H9 (cell line): ENCODE measurements around the gene LPCAT2. TPM values are rescaled to one million over a fixed set of nuclear protein-coding genes. Genes with fewer than 3 reads are reported as not detected.

Experiments used
- DNase-seq: peaks from one replicate; pipeline ENCODE4 v3.0.0-alpha.2; 2017
- H2AFZ ChIP-seq: one replicate; pipeline ENCODE4 v1.6.1; 2013; ENCODE audit warnings: mild to moderate bottlenecking, low read length, control low read depth, moderate library complexity
- H2AK5ac ChIP-seq: 2 replicates; pipeline ENCODE4 v1.6.1; 2013; ENCODE audit warnings: low read length, control low read depth, mixed read lengths; ENCODE audit not compliant: insufficient read length
- H2BK120ac ChIP-seq: one replicate; pipeline ENCODE4 v1.6.1; 2013; ENCODE audit warnings: low read depth, mild to moderate bottlenecking, low read length, control low read depth, inconsistent platforms; ENCODE audit not compliant: poor library complexity, severe bottlenecking
- H2BK12ac ChIP-seq: 2 replicates; pipeline ENCODE4 v1.6.1; 2013; ENCODE audit warnings: low read length, control low read depth, mixed read lengths, low read depth; ENCODE audit not compliant: insufficient read length
- H2BK15ac ChIP-seq: 2 replicates; pipeline ENCODE4 v1.6.1; 2013; ENCODE audit warnings: low read depth, low read length, control low read depth
- H2BK20ac ChIP-seq: one replicate; pipeline ENCODE4 v1.6.1; 2013; ENCODE audit warnings: low read depth, mild to moderate bottlenecking, low read length, control low read depth, inconsistent platforms; ENCODE audit not compliant: poor library complexity, severe bottlenecking
- H2BK5ac ChIP-seq: 2 replicates; pipeline ENCODE4 v1.6.1; 2013; ENCODE audit warnings: low read length, control low read depth, mixed read lengths; ENCODE audit not compliant: insufficient read length
- H3K14ac ChIP-seq: 2 replicates; pipeline ENCODE4 v1.6.1; 2013; ENCODE audit warnings: low read length, control low read depth; ENCODE audit not compliant: insufficient read depth
- H3K18ac ChIP-seq: 2 replicates; pipeline ENCODE4 v1.6.1; 2013; ENCODE audit warnings: low read depth, mild to moderate bottlenecking, mixed read lengths, low read length, control low read depth; ENCODE audit not compliant: insufficient read length
- H3K23ac ChIP-seq: 2 replicates; pipeline ENCODE4 v1.6.1; 2013; ENCODE audit warnings: low read length, control low read depth, mixed read lengths, low read depth; ENCODE audit not compliant: insufficient read length
- H3K23me2 ChIP-seq: 2 replicates; pipeline ENCODE4 v1.6.1; 2013; ENCODE audit warnings: low read depth, mild to moderate bottlenecking, mixed read lengths, low read length, control low read depth; ENCODE audit not compliant: insufficient read length, poor library complexity, severe bottlenecking
- H3K27ac ChIP-seq: 2 replicates; pipeline ENCODE4 v1.5.1; 2013; ENCODE audit warnings: low read length, control low read depth, mixed read lengths, low read depth; ENCODE audit not compliant: insufficient read length
- H3K27me3 ChIP-seq: 2 replicates; pipeline ENCODE4 v1.6.1; 2013; ENCODE audit warnings: low read length, control low read depth, inconsistent platforms; ENCODE audit not compliant: insufficient read depth
- H3K4ac ChIP-seq: 2 replicates; pipeline ENCODE4 v1.6.1; 2013; ENCODE audit warnings: low read depth, mild to moderate bottlenecking, control low read depth, inconsistent platforms, low read length, moderate library complexity
- H3K4me1 ChIP-seq: 2 replicates; pipeline ENCODE4 v1.6.1; 2013; ENCODE audit warnings: low read length, control low read depth, inconsistent platforms; ENCODE audit not compliant: insufficient read depth
- H3K4me2 ChIP-seq: 2 replicates; pipeline ENCODE4 v1.6.1; 2013; ENCODE audit warnings: low read length, control low read depth, mixed read lengths; ENCODE audit not compliant: insufficient read length, insufficient read depth
- H3K56ac ChIP-seq: 2 replicates; pipeline ENCODE4 v1.6.1; 2013; ENCODE audit warnings: low read depth, mild to moderate bottlenecking, mixed read lengths, low read length, control low read depth; ENCODE audit not compliant: insufficient read length
- H3K79me1 ChIP-seq: 2 replicates; pipeline ENCODE4 v1.6.1; 2013; ENCODE audit warnings: low read depth, mild to moderate bottlenecking, moderate library complexity, low read length, control low read depth, inconsistent platforms; ENCODE audit not compliant: insufficient read depth, poor library complexity, severe bottlenecking
- H3K79me2 ChIP-seq: 2 replicates; pipeline ENCODE4 v1.6.1; 2013; ENCODE audit warnings: low read length, control low read depth, inconsistent platforms; ENCODE audit not compliant: insufficient read depth
- H3K9ac ChIP-seq: 2 replicates; pipeline ENCODE4 v1.6.1; 2013; ENCODE audit warnings: low read length, control low read depth, mixed read lengths; ENCODE audit not compliant: insufficient read length; ENCODE audit errors: extremely low read depth
- H3K9me3 ChIP-seq: one replicate; pipeline ENCODE4 v1.6.1; 2013; ENCODE audit warnings: low read depth, low read length, inconsistent platforms; ENCODE audit not compliant: control insufficient read depth
- H3T11ph ChIP-seq: one replicate; pipeline ENCODE4 v1.6.1; 2013; ENCODE audit warnings: mild to moderate bottlenecking, low read length, control low read depth, inconsistent platforms
- H4K20me1 ChIP-seq: one replicate; pipeline ENCODE4 v1.6.1; 2013; ENCODE audit not compliant: control insufficient read depth, insufficient read length, insufficient read depth
- H4K5ac ChIP-seq: 2 replicates; pipeline ENCODE4 v1.6.1; 2013; ENCODE audit warnings: low read depth, mild to moderate bottlenecking, mixed read lengths, low read length, control low read depth; ENCODE audit not compliant: insufficient read length
- H4K8ac ChIP-seq: replicated peaks from 2 replicates; pipeline ENCODE4 v1.6.1; 2013; ENCODE audit warnings: low read length, control low read depth, mixed read lengths, low read depth; ENCODE audit not compliant: insufficient read length
- H4K91ac ChIP-seq: 2 replicates; pipeline ENCODE4 v1.6.1; 2013; ENCODE audit warnings: low read depth, mild to moderate bottlenecking, moderate library complexity, mixed read lengths, low read length, control low read depth; ENCODE audit not compliant: insufficient read length
- H3K27ac Mint-ChIP-seq, 3 experiments: 2 replicates in 2 of 3; 3 replicates in 1 of 3; pipeline ENCODE4 v1.8.0; 2020 to 2021; ENCODE audit warnings: mixed read lengths in 3 of 3, mild to moderate bottlenecking in 1 of 3, moderate library complexity in 1 of 3
- H3K27me3 Mint-ChIP-seq: 2 replicates; pipeline ENCODE4 v1.8.0; 2021; ENCODE audit warnings: low read depth, mild to moderate bottlenecking, moderate library complexity, mixed read lengths
- H3K36me3 Mint-ChIP-seq, 3 experiments: 2 replicates in 2 of 3; 3 replicates in 1 of 3; pipeline ENCODE4 v1.8.0; 2020 to 2021; ENCODE audit warnings: low read depth in 3 of 3, mixed read lengths in 3 of 3; ENCODE audit not compliant: insufficient read depth in 1 of 3
- H3K4me1 Mint-ChIP-seq, 2 experiments: 2 replicates each; pipeline ENCODE4 v1.8.0; 2020; ENCODE audit warnings: mixed read lengths in 2 of 2
- H3K4me3 Mint-ChIP-seq, 2 experiments: 2 replicates in 1 of 2; 3 replicates in 1 of 2; pipeline ENCODE4 v1.8.0; 2020 to 2021; ENCODE audit warnings: mild to moderate bottlenecking in 2 of 2, mixed read lengths in 2 of 2, moderate library complexity in 1 of 2
- H3K9me3 Mint-ChIP-seq, 2 experiments: 2 replicates in 1 of 2; 3 replicates in 1 of 2; pipeline ENCODE4 v1.8.0; 2020; ENCODE audit warnings: mild to moderate bottlenecking in 2 of 2, mixed read lengths in 2 of 2, moderate library complexity in 1 of 2
- CTCF ChIP-seq: fragments of 200-600 bp; sonication (generic); conservative IDR thresholded peaks from 3 replicates; pipeline ENCODE4 v1.8.0; 2021; ENCODE audit warnings: antibody characterized with exemption, mild to moderate bottlenecking
- WGBS: extraction: QIAGEN DNeasy Blood & Tissue Kit; methylation state at CpG from one replicate; pipeline ENCODE4 v1.1.7; 2013; ENCODE audit warnings: missing lambda C conversion rate, low lambda C conversion rate, mixed read lengths; ENCODE audit not compliant: insufficient read length; ENCODE audit errors: extremely low coverage; 5-methylcytosine and 5-hydroxymethylcytosine counted together
- total RNA-seq: library from RNA; stranded (reverse); gene quantifications from 2 replicates; pipeline ENCODE4 v1.2.1, GENCODE V29; 2021

The LPCAT2 gene
- total RNA-seq, 1 experiment from 2014 or later = 2.8 TPM

- no peaks in the 10 kb centered on the region for H3K23me2 ChIP-seq
- no peak overlapping the region for H3K4ac ChIP-seq
- no peak overlapping the region for H3K23ac ChIP-seq
- H2BK120ac ChIP-seq = no peak overlapping the region
- H3K4me3 Mint-ChIP-seq = no peak overlapping the region
- H4K91ac ChIP-seq = no peak overlapping the region
- no peaks in the 10 kb centered on the region for H3K4me1 Mint-ChIP-seq
- H3K4me1 ChIP-seq = no peaks in the 10 kb centered on the region
- H2BK12ac ChIP-seq = no peak overlapping the region
- WGBS = no CpG with 5 or more reads among the region's 1 CpG
- no peaks in the 10 kb centered on the region for H3K79me1 ChIP-seq
- no peak overlapping the region for H3K27ac ChIP-seq
- H4K5ac ChIP-seq = no peak overlapping the region
- H4K20me1 ChIP-seq = no peaks in the 10 kb centered on the region
- no peak overlapping the region for H2AFZ ChIP-seq
- H3K18ac ChIP-seq = no peak overlapping the region
- TF ChIP-seq CTCF = no peak
- no peaks in the 10 kb centered on the region for H3K27me3 Mint-ChIP-seq
- H2BK5ac ChIP-seq = no peak overlapping the region
- H3K56ac ChIP-seq = no peak overlapping the region
- H2BK20ac ChIP-seq = no peak overlapping the region
- no peak overlapping the region for H4K8ac ChIP-seq
- H3K27me3 ChIP-seq = no peaks in the 10 kb centered on the region
- no peak overlapping the region for H2BK15ac ChIP-seq
- no peaks in the 10 kb centered on the region for H3K9me3 ChIP-seq
- no peak overlapping the region for H3K27ac Mint-ChIP-seq
- H3T11ph ChIP-seq = no peak overlapping the region
- H3K36me3 Mint-ChIP-seq = no peaks in the 10 kb centered on the region
- DNase-seq = no peak
- no peak overlapping the region for H3K14ac ChIP-seq
- no peak overlapping the region for H3K9ac ChIP-seq
- H3K9me3 Mint-ChIP-seq = no peaks in the 10 kb centered on the region
- no peak overlapping the region for H2AK5ac ChIP-seq
- no peak overlapping the region for H3K4me2 ChIP-seq
- H3K79me2 ChIP-seq = no peaks in the 10 kb centered on the region
Observed at GRCh38 chr16:55562936-55563335, 54.1 kb downstream of the LPCAT2 start.
